Measurements from ENCODE around the gene TNNI3K.

- TF ChIP-seq CTCF (IDR thresholded peaks at IDR 0.05) (no peak), POLR2A (IDR thresholded peaks at IDR 0.05) (no peak), POLR2AphosphoS5 (IDR thresholded peaks at IDR 0.05; ENCODE audit: insufficient read depth in 1 of 2, low read depth in 1 of 2) (no peak)
These were observed at the start of gene TNNI3K for GRCh38 chr1:74235153-74235552.
